ENCODE measurements around the gene FAHD2A.

DNA sequence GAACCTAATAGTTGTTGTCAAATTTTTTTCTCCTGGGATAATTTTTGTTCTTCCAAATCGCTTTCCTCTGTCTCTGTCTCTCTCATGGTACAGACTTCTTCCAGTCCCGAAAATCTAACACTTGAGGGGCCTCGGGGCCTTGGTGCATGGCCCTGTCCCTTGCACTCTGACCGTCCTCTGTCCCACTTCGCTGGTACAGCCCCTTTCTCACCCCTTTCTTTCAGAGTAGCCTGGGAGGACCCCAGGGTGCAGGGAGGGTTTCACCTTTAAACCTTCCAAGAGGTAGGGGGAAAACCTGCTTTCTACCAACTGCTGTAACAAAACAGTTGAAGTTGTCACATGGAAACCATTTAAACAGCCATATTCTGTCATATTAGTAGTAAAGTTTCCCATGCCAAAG is 22.2 kb upstream of the FAHD2A start:
- TF ChIP-seq, protein P1, sequence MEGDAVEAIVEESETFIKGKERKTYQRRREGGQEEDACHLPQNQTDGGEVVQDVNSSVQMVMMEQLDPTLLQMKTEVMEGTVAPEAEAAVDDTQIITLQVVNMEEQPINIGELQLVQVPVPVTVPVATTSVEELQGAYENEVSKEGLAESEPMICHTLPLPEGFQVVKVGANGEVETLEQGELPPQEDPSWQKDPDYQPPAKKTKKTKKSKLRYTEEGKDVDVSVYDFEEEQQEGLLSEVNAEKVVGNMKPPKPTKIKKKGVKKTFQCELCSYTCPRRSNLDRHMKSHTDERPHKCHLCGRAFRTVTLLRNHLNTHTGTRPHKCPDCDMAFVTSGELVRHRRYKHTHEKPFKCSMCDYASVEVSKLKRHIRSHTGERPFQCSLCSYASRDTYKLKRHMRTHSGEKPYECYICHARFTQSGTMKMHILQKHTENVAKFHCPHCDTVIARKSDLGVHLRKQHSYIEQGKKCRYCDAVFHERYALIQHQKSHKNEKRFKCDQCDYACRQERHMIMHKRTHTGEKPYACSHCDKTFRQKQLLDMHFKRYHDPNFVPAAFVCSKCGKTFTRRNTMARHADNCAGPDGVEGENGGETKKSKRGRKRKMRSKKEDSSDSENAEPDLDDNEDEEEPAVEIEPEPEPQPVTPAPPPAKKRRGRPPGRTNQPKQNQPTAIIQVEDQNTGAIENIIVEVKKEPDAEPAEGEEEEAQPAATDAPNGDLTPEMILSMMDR (IDR thresholded peaks at IDR 0.05) = no peak
- TF ChIP-seq POLR2A (IDR thresholded peaks at IDR 0.05) (no peak), POLR2AphosphoS5 (IDR thresholded peaks at IDR 0.05; ENCODE audit: insufficient read depth in 1 of 2, low read depth in 1 of 2) (no peak)

Measured in vagina (tissue), 2 donors.